H1 (cell line): ENCODE data around the gene LINC01488. TPM values are rescaled to one million over a fixed set of nuclear protein-coding genes. Genes with fewer than 3 reads are reported as not detected.

Experiments used
- ATF2 ChIP-seq: IDR thresholded peaks from 2 replicates; pipeline ENCODE4 v1.6.1; 2012; ENCODE audit warnings: low read length, inconsistent platforms
- BACH1 ChIP-seq: IDR thresholded peaks from 2 replicates; pipeline ENCODE4 v1.6.1; 2012; ENCODE audit warnings: low read length, improper control_type of control experiment
- CEBPB ChIP-seq: IDR thresholded peaks from 2 replicates; pipeline ENCODE4 v1.6.1; 2012; ENCODE audit warnings: low read depth, low read length
- CHD7 ChIP-seq: fragments of 300-600 bp; sonication (generic); IDR thresholded peaks from 2 replicates; pipeline ENCODE4 v1.7.1; 2012; ENCODE audit warnings: low read length, moderate library complexity, mild to moderate bottlenecking, inconsistent platforms; ENCODE audit not compliant: insufficient replicate concordance
- CREB1 ChIP-seq: IDR thresholded peaks from 2 replicates; pipeline ENCODE4 v1.6.1; 2012; ENCODE audit warnings: inconsistent platforms
- RNF2 ChIP-seq: fragments of 200-900, 300-1000 bp; sonication (generic); IDR thresholded peaks from 2 replicates; pipeline ENCODE4 v1.7.1; 2016; ENCODE audit warnings: borderline replicate concordance, low read depth, mild to moderate bottlenecking, antibody characterized with exemption, low read length; ENCODE audit not compliant: poor library complexity, severe bottlenecking; ENCODE audit errors: missing control alignments
- SP4 ChIP-seq: IDR thresholded peaks from 2 replicates; pipeline ENCODE4 v1.6.1; 2012; ENCODE audit warnings: low read length, inconsistent platforms
- SRF ChIP-seq: IDR thresholded peaks from 2 replicates; pipeline ENCODE4 v1.6.1; 2011; ENCODE audit warnings: mild to moderate bottlenecking, low read depth, low read length, moderate library complexity
- TAF7 ChIP-seq: optimal IDR thresholded peaks from 2 replicates; pipeline ENCODE3; 2011; ENCODE audit warnings: low read depth, mild to moderate bottlenecking, inconsistent platforms, low read length, moderate library complexity, borderline replicate concordance
- polyA plus RNA-seq, 7 experiments: library from polyadenylated mRNA; depleted of rRNA in 3 of 7; stranded (reverse) in 5 of 7; unstranded in 2 of 7; fragments of >200 nt in 5 of 7; fragments of 200-250 nt in 2 of 7; gene quantifications; 1 replicate in 5 of 7; 2 replicates in 1 of 7; 4 replicates in 1 of 7; pipeline versions ENCODE4 v1.2.1 to v1.2.3, GENCODE V29; 2011 to 2013; ENCODE audit warnings: missing spikeins in 2 of 7, mixed read lengths in 2 of 7
- total RNA-seq: library from RNA; stranded (reverse); fragmentation: NEBNext Ultra II Directional; extraction: Animal tissue kit (Norgen Biotek cat#: 25700); gene quantifications from 2 replicates; pipeline ENCODE4 v1.2.1, GENCODE V29; 2021

The LINC01488 gene
- total and polyA plus RNA-seq, 2 of the 8 experiments (the other 6 are each of a cell fraction or from before 2014, with no cell fraction given), result not detected

- TF ChIP-seq CHD7, result no peak
- TF ChIP-seq CEBPB, result no peak
- no peak for TF ChIP-seq SRF
- TF ChIP-seq ATF2, result no peak
- no peak for TF ChIP-seq SP4
- TF ChIP-seq CREB1, result no peak
- no peak for TF ChIP-seq RNF2
- TF ChIP-seq BACH1, result no peak
- TF ChIP-seq TAF7, result no peak
Observed at GRCh38 chr11:69495441-69496201, 14.2 kb downstream of the LINC01488 start (continued).
